ENCODE data around the gene MMP3.

- TF ChIP-seq ZNF274 (IDR thresholded peaks at IDR 0.05; ENCODE audit: low read depth, low read length) (no peak), SUZ12 (IDR thresholded peaks at IDR 0.05; ENCODE audit: extremely low read depth, insufficient read depth, insufficient read length) (no peak), YY1 (IDR thresholded peaks at IDR 0.05; ENCODE audit: insufficient read depth, insufficient read length) (no peak)
Observed at GRCh38 chr11:102886999-102887398, 43.6 kb upstream of the MMP3 start.

Measured in NT2/D1 (cell line).